SK-N-SH (cell line): ENCODE measurements around the gene RCAN1. TPM values are rescaled to one million over a fixed set of nuclear protein-coding genes. Genes with fewer than 3 reads are reported as not detected.

ENCODE experiments used
- CTCF ChIA-PET: fragments of 300-600, 350-600 bp; formaldehyde crosslinking; extraction: SDS; loops from one replicate; lab custom pipeline; 2021; lab: Yijun Ruan, JAX
- POLR2A ChIA-PET: fragments of 350-600 bp; sonication (Branson Sonifier 250); formaldehyde crosslinking; extraction: SDS; loops from one replicate; lab custom pipeline; 2020; ENCODE audit warnings: antibody characterized with exemption, inconsistent platforms; lab: Yijun Ruan, JAX
- DNase-seq: peaks from one replicate; pipeline ENCODE4 v3.0.0; 2012
- H2AFZ ChIP-seq: fragments of 200-600 bp; sonication (generic); 2 replicates; pipeline ENCODE4 v1.8.1; 2016; ENCODE audit warnings: antibody characterized with exemption, mild to moderate bottlenecking, low read depth
- H3F3A ChIP-seq: fragments of 200-600 bp; sonication (generic); replicated peaks from 2 replicates; pipeline ENCODE3; 2016; ENCODE audit warnings: antibody characterized with exemption, mild to moderate bottlenecking; ENCODE audit not compliant: insufficient read depth
- H3K27ac ChIP-seq, 2 experiments: fragments of 200-500 bp in 1 of 2; fragments of 200-600 bp in 1 of 2; sonication (Bioruptor generic) in 1 of 2; sonication (generic), shearing (Covaris generic) in 1 of 2; 2 replicates each; pipeline versions ENCODE4 v1.5.1 to v1.6.1; 2014 to 2016; ENCODE audit warnings: low read depth in 2 of 2, inconsistent platforms in 1 of 2, low read length in 1 of 2, mild to moderate bottlenecking in 1 of 2, mixed read lengths in 1 of 2
- H3K27me3 ChIP-seq: fragments of 200-600 bp; sonication (generic), shearing (Covaris generic); 2 replicates; pipeline ENCODE4 v1.6.1; 2016; ENCODE audit warnings: mixed run types; ENCODE audit not compliant: insufficient read depth
- H3K36me3 ChIP-seq, 2 experiments: fragments of 200-500 bp in 1 of 2; fragments of 200-600 bp in 1 of 2; sonication (Bioruptor generic) in 1 of 2; sonication (generic) in 1 of 2; replicated peaks in 1 of 2; 2 replicates each; pipeline versions ENCODE3 to v1.5.1; 2014 to 2016; ENCODE audit warnings: low read length in 1 of 2, mild to moderate bottlenecking in 1 of 2; ENCODE audit not compliant: insufficient read depth in 2 of 2, control insufficient read depth in 1 of 2
- H3K4me1 ChIP-seq, 2 experiments: fragments of 200-500 bp in 1 of 2; fragments of 200-600 bp in 1 of 2; sonication (Bioruptor generic) in 1 of 2; sonication (generic), shearing (Covaris generic) in 1 of 2; 2 replicates each; pipeline versions ENCODE4 v1.5.1 to v1.6.1; 2014 to 2016; ENCODE audit warnings: low read depth in 1 of 2, low read length in 1 of 2, mixed run types in 1 of 2; ENCODE audit not compliant: insufficient read depth in 2 of 2, control insufficient read depth in 1 of 2
- H3K4me2 ChIP-seq: fragments of 200-600 bp; sonication (generic), shearing (Covaris generic); 2 replicates; pipeline ENCODE4 v1.6.1; 2017; ENCODE audit warnings: mixed run types
- H3K4me3 ChIP-seq, 2 experiments: fragments of 200-500 bp in 1 of 2; fragments of 200-600 bp in 1 of 2; sonication (Bioruptor generic) in 1 of 2; sonication (generic), shearing (Covaris generic) in 1 of 2; 2 replicates each; pipeline versions ENCODE4 v1.5.1 to v1.8.1; 2014 to 2016; ENCODE audit warnings: low read depth in 2 of 2, inconsistent platforms in 1 of 2, low read length in 1 of 2, mild to moderate bottlenecking in 1 of 2, mixed read lengths in 1 of 2, moderate library complexity in 1 of 2
- H3K79me2 ChIP-seq: fragments of 200-600 bp; sonication (generic); 2 replicates; pipeline ENCODE4 v1.8.1; 2017; ENCODE audit warnings: mild to moderate bottlenecking; ENCODE audit not compliant: insufficient read depth
- H3K9ac ChIP-seq: fragments of 200-600 bp; sonication (generic); 2 replicates; pipeline ENCODE4 v1.6.1; 2017; ENCODE audit warnings: mixed run types
- H3K9me2 ChIP-seq: fragments of 200-600 bp; sonication (generic); 2 replicates; pipeline ENCODE4 v1.6.1; 2017; ENCODE audit warnings: mixed run types
- H3K9me3 ChIP-seq: fragments of 200-600 bp; sonication (generic); 2 replicates; pipeline ENCODE4 v1.6.1; 2017; ENCODE audit warnings: mixed run types, mild to moderate bottlenecking, moderate library complexity
- H4K20me1 ChIP-seq: fragments of 200-600 bp; sonication (generic); 2 replicates; pipeline ENCODE4 v1.6.1; 2017; ENCODE audit warnings: mild to moderate bottlenecking, mixed run types; ENCODE audit not compliant: insufficient read depth
- CHD2 ChIP-seq: fragments of 150-350 bp; IDR thresholded peaks from 2 replicates; pipeline ENCODE4 v1.6.1; 2018; ENCODE audit warnings: low read length; ENCODE audit not compliant: partially characterized antibody
- EP300 ChIP-seq, 2 experiments: IDR thresholded peaks; 2 replicates each; pipeline versions ENCODE4 v1.4.0 to v1.6.1; 2012; ENCODE audit warnings: borderline replicate concordance in 1 of 2, low read depth in 1 of 2, low read length in 1 of 2
- EZH2phosphoT487 ChIP-seq: fragments of 200-600 bp; sonication (generic); IDR thresholded peaks from 2 replicates; pipeline ENCODE4 v1.6.1; 2017; ENCODE audit warnings: low read depth, mixed run types, mild to moderate bottlenecking, antibody characterized with exemption, moderate library complexity, borderline replicate concordance
- FOSL2 ChIP-seq: IDR thresholded peaks from 2 replicates; pipeline ENCODE4 v1.4.0; 2012; ENCODE audit warnings: low read depth, mild to moderate bottlenecking, moderate library complexity, borderline replicate concordance
- FOXM1 ChIP-seq: IDR thresholded peaks from 2 replicates; pipeline ENCODE4 v1.4.0; 2012; ENCODE audit warnings: low read depth, mild to moderate bottlenecking
- GATA2 ChIP-seq: sonication (generic); formaldehyde crosslinking; IDR thresholded peaks from 2 replicates; pipeline ENCODE4 v1.5.0; 2020; ENCODE audit warnings: mild to moderate bottlenecking, missing genetic modification reagents
- IRF3 ChIP-seq: fragments of 150-350 bp; IDR thresholded peaks from 2 replicates; pipeline ENCODE4 v1.6.1; 2016; ENCODE audit warnings: mild to moderate bottlenecking, low read depth, low read length
- JUND ChIP-seq: IDR thresholded peaks from 2 replicates; pipeline ENCODE4 v1.4.0; 2012
- MEF2A ChIP-seq: IDR thresholded peaks from 2 replicates; pipeline ENCODE4 v1.4.0; 2012; ENCODE audit warnings: low read depth, borderline replicate concordance
- NFIC ChIP-seq: IDR thresholded peaks from 2 replicates; pipeline ENCODE4 v1.4.0; 2012; ENCODE audit warnings: borderline replicate concordance
- NRF1 ChIP-seq: IDR thresholded peaks from 2 replicates; pipeline ENCODE4 v1.6.1; 2012; ENCODE audit warnings: low read depth, mild to moderate bottlenecking, low read length
- PBX3 ChIP-seq: IDR thresholded peaks from 2 replicates; pipeline ENCODE4; 2012
- RAD21 ChIP-seq: IDR thresholded peaks from 2 replicates; pipeline ENCODE4 v1.6.1; 2012; ENCODE audit warnings: mild to moderate bottlenecking, low read length
- REST ChIP-seq: IDR thresholded peaks from 2 replicates; pipeline ENCODE4 v1.6.1; 2012; ENCODE audit warnings: mild to moderate bottlenecking, low read depth, low read length, moderate library complexity
- RXRA ChIP-seq: IDR thresholded peaks from 2 replicates; pipeline ENCODE4 v1.4.0; 2012; ENCODE audit warnings: low read depth, mild to moderate bottlenecking, borderline replicate concordance
- SIN3A ChIP-seq: IDR thresholded peaks from 2 replicates; pipeline ENCODE4 v1.6.1; 2012; ENCODE audit warnings: low read depth, mild to moderate bottlenecking, low read length, moderate library complexity, borderline replicate concordance
- SMC3 ChIP-seq: IDR thresholded peaks from 2 replicates; pipeline ENCODE4 v1.6.1; 2012; ENCODE audit warnings: low read depth, low read length, improper control_type of control experiment
- USF1 ChIP-seq: IDR thresholded peaks from 2 replicates; pipeline ENCODE4 v1.4.0; 2012; ENCODE audit warnings: low read depth, borderline replicate concordance
- USF2 ChIP-seq: fragments of 150-350 bp; IDR thresholded peaks from 2 replicates; pipeline ENCODE4 v1.6.1; 2017; ENCODE audit warnings: antibody characterized with exemption, low read length, low read depth, borderline replicate concordance
- WGBS: methylation state at CpG from one replicate; pipeline ENCODE4 v1.1.6; 2017; ENCODE audit warnings: low lambda C conversion rate; 5-methylcytosine and 5-hydroxymethylcytosine counted together
- polyA plus RNA-seq, 3 experiments: library from polyadenylated mRNA; depleted of rRNA; stranded (reverse); fragments of >200 nt; gene quantifications; 2 replicates each; pipeline ENCODE4 v1.2.3, GENCODE V29; 2012

Gene RCAN1
- polyA plus RNA-seq, 1 of the 3 experiments (the other 2 are of a cell fraction): 16.7 TPM

- H3K4me2 ChIP-seq: no peak overlapping the region
- no peaks in the 10 kb centered on the region for H3K9me2 ChIP-seq
- H3K4me1 ChIP-seq: peaks cover 2 to 28% of the 10 kb centered on the region in 2 experiments; a peak in 3 of 4 replicates
- H3K27ac ChIP-seq: no peak overlapping the region
- peaks cover 28% of the 10 kb centered on the region for H3F3A ChIP-seq
- H2AFZ ChIP-seq: no peak overlapping the region
- 0 out of 2 replicates have a peak, but pooled peaks cover 4% of the 10 kb centered on the region for H3K79me2 ChIP-seq
- CTCF ChIA-PET: no interaction called here
- 98% methylated on average over 2 of the region's 2 CpGs for WGBS
- H3K27me3 ChIP-seq: no peaks in the 10 kb centered on the region
- no peak overlapping the region for H3K4me3 ChIP-seq
- H3K9ac ChIP-seq: no peak overlapping the region
- DNase-seq: no peak
- TF ChIP-seq NRF1 (no peak), RXRA (no peak), USF1 (no peak), SIN3A (no peak), NFIC (no peak), JUND (no peak), EZH2phosphoT487 (no peak), PBX3 (no peak), RAD21 (no peak)
- H3K9me3 ChIP-seq: no peaks in the 10 kb centered on the region
- POLR2A ChIA-PET: no interaction called here
- no peaks in the 10 kb centered on the region for H4K20me1 ChIP-seq
- H3K36me3 ChIP-seq: no peaks in the 10 kb centered on the region
Observed at GRCh38 chr21:34550182-34550799, 64.6 kb downstream of the RCAN1 start.

GRCh38 chr21:34548781-34549376 is 66.0 kb downstream of the RCAN1 start:
- no peaks in the 10 kb centered on the region for H3K36me3 ChIP-seq
- no peak overlapping the region for H2AFZ ChIP-seq
- peaks cover 17% of the 10 kb centered on the region for H3F3A ChIP-seq
- H3K9ac ChIP-seq: no peak overlapping the region
- H3K4me3 ChIP-seq: no peak overlapping the region
- H4K20me1 ChIP-seq: no peaks in the 10 kb centered on the region
- H3K9me3 ChIP-seq: no peaks in the 10 kb centered on the region
- no peak overlapping the region for H3K27ac ChIP-seq
- 72% methylated on average over 11 of the region's 11 CpGs for WGBS
- ChIA-PET POLR2A (no interaction called here), CTCF (interaction anchor here (1.1 to 1.5 kb wide), 2 partner anchors 55 to 186 kb away, joined by 4 read pairs; no protein-coding TSS in a partner anchor)
- H3K4me1 ChIP-seq: peaks cover 2 to 30% of the 10 kb centered on the region in 2 experiments; a peak in 3 of 4 replicates
- no peaks in the 10 kb centered on the region for H3K9me2 ChIP-seq
- no peaks in the 10 kb centered on the region for H3K27me3 ChIP-seq
- no peak overlapping the region for H3K4me2 ChIP-seq
- H3K79me2 ChIP-seq: 0 out of 2 replicates have a peak, but pooled peaks cover 4% of the 10 kb centered on the region
- DNase-seq: no peak
- TF ChIP-seq MEF2A (no peak), EP300 (IDR thresholded peaks at IDR 0.05; ENCODE audit: borderline replicate concordance in 1 of 2, low read depth in 1 of 2, low read length in 1 of 2) (no peak), EZH2phosphoT487 (no peak), IRF3 (no peak), GATA2 (CRISPR knock-in tag) (no peak), FOXM1 (no peak), REST (no peak), SMC3 (no peak), USF2 (no peak), FOSL2 (no peak), NRF1 (no peak), CHD2 (no peak)
